KMS-11 (cell line): ENCODE results near the gene SLC4A8.
"Not testable (repeated sequence)": the region's sequence is repeated elsewhere in the genome, so short reads cannot be mapped to it uniquely, and the experiment has no call there.

Experiments
- H2AFZ ChIP-seq: fragments of 200-600 bp; sonication (generic); 2 replicates; pipeline ENCODE4 v1.6.1; 2016; ENCODE audit warnings: antibody characterized with exemption, mixed run types, low read depth
- H3K27ac ChIP-seq: fragments of 200-600 bp; sonication (generic); 2 replicates; pipeline ENCODE4 v1.6.1; 2016; ENCODE audit warnings: mild to moderate bottlenecking, mixed run types
- H3K27me3 ChIP-seq: fragments of 200-600 bp; sonication (generic); 2 replicates; pipeline ENCODE4 v1.6.1; 2017; ENCODE audit warnings: mild to moderate bottlenecking, low read depth, mixed run types, moderate library complexity; ENCODE audit not compliant: insufficient read depth
- H3K36me3 ChIP-seq: fragments of 200-600 bp; sonication (generic); 2 replicates; pipeline ENCODE4 v1.6.1; 2017; ENCODE audit warnings: mild to moderate bottlenecking, mixed run types; ENCODE audit not compliant: insufficient read depth
- H3K4me1 ChIP-seq: fragments of 200-600 bp; sonication (generic); 2 replicates; pipeline ENCODE4 v1.6.1; 2016; ENCODE audit warnings: mild to moderate bottlenecking, low read depth, mixed run types; ENCODE audit not compliant: poor library complexity, severe bottlenecking
- H3K4me2 ChIP-seq: fragments of 200-600 bp; sonication (generic); 2 replicates; pipeline ENCODE4 v1.7.0; 2016; ENCODE audit warnings: mild to moderate bottlenecking, mixed run types
- H3K4me3 ChIP-seq: fragments of 200-600 bp; sonication (generic); IDR thresholded peaks from 2 replicates; pipeline ENCODE4 v1.6.1; 2017; ENCODE audit warnings: low read depth, low read length, mixed read lengths; ENCODE audit not compliant: insufficient read depth
- H3K79me2 ChIP-seq: fragments of 200-600 bp; sonication (generic); 2 replicates; pipeline ENCODE4 v1.6.1; 2016; ENCODE audit warnings: low read depth, mixed run types; ENCODE audit not compliant: insufficient read depth
- H3K9ac ChIP-seq: fragments of 200-600 bp; sonication (generic); 2 replicates; pipeline ENCODE4 v1.6.1; 2016; ENCODE audit warnings: mild to moderate bottlenecking, mixed run types
- H4K20me1 ChIP-seq: fragments of 200-600 bp; sonication (generic); 2 replicates; pipeline ENCODE4 v1.6.1; 2016; ENCODE audit warnings: mild to moderate bottlenecking, mixed run types; ENCODE audit not compliant: insufficient read depth
- TF ChIP-seq, protein P1 (sequence below): fragments of 200-600 bp; sonication (generic); conservative IDR thresholded peaks from 2 replicates; pipeline ENCODE4 v1.6.1; 2017; ENCODE audit warnings: low read depth, mild to moderate bottlenecking, antibody characterized with exemption, low read length, moderate library complexity, mixed read lengths

Gene SLC4A8

DNA sequence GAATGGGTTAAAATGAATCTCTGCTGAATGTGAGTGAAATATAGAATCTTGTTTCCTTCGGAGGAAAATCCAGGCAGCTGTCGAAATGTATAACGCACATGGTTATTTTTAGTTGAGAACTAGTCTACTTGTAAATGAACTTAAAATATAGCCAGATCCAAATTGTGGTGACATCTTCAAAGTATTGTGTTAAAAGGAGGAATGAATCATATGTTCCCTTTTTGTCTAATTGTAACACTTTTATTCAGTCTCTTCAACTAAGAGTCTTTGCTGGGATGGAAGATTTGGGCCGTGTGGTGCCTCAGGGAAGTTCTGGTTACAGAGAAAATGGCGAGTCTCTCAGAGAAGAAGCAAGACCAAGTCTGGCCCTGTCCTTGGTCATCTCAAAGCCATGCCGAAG is 82.5 kb downstream of the SLC4A8 start:
- H2AFZ ChIP-seq: no peak overlapping the region
- TF ChIP-seq, protein P1, sequence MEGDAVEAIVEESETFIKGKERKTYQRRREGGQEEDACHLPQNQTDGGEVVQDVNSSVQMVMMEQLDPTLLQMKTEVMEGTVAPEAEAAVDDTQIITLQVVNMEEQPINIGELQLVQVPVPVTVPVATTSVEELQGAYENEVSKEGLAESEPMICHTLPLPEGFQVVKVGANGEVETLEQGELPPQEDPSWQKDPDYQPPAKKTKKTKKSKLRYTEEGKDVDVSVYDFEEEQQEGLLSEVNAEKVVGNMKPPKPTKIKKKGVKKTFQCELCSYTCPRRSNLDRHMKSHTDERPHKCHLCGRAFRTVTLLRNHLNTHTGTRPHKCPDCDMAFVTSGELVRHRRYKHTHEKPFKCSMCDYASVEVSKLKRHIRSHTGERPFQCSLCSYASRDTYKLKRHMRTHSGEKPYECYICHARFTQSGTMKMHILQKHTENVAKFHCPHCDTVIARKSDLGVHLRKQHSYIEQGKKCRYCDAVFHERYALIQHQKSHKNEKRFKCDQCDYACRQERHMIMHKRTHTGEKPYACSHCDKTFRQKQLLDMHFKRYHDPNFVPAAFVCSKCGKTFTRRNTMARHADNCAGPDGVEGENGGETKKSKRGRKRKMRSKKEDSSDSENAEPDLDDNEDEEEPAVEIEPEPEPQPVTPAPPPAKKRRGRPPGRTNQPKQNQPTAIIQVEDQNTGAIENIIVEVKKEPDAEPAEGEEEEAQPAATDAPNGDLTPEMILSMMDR: no peak
- no peak overlapping the region for H3K4me3 ChIP-seq
- H3K36me3 ChIP-seq: no peaks in the 10 kb centered on the region
- no peak overlapping the region for H3K9ac ChIP-seq
- H3K4me1 ChIP-seq: no peaks in the 10 kb centered on the region
- H3K27ac ChIP-seq: no peak overlapping the region
- H4K20me1 ChIP-seq: no peaks in the 10 kb centered on the region
- no peaks in the 10 kb centered on the region for H3K27me3 ChIP-seq
- H3K4me2 ChIP-seq: no peak overlapping the region
- no peaks in the 10 kb centered on the region for H3K79me2 ChIP-seq

DNA sequence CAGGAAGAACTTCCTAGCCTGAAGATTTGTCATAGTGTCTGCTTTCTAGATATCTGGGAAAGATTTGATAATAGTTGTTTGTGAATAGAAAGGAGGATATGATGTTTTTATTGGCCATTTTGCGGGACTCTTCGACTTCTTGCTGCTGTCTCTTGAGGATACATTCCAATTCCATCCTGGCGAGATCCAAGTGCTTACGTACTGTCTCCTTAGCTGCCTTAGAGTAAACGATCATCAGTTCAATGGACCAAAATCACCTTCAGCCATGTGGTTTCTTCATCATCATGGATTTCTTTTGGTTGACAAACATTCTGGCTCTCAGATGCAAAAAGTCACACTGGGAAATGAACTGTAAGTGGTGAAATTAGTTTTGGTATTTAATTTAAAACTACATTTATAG is 83.7 kb downstream of the SLC4A8 start:
- Histone ChIP-seq H2AFZ (no peak overlapping the region), H3K79me2 (no peaks in the 10 kb centered on the region), H3K9ac (no peak overlapping the region), H4K20me1 (no peaks in the 10 kb centered on the region), H3K4me1 (no peaks in the 10 kb centered on the region), H3K27me3 (no peaks in the 10 kb centered on the region), H3K36me3 (no peaks in the 10 kb centered on the region), H3K4me3 (no peak overlapping the region), H3K27ac (no peak overlapping the region), H3K4me2 (no peak overlapping the region)
- TF ChIP-seq, protein P1: no peak

- Histone ChIP-seq H3K36me3 (no peaks in the 10 kb centered on the region), H3K4me2 (no peak overlapping the region), H3K4me3 (no peak overlapping the region), H3K79me2 (no peaks in the 10 kb centered on the region), H4K20me1 (no peaks in the 10 kb centered on the region), H3K27me3 (no peaks in the 10 kb centered on the region), H3K9ac (no peak overlapping the region), H2AFZ (no peak overlapping the region), H3K27ac (no peak overlapping the region), H3K4me1 (no peaks in the 10 kb centered on the region)
- TF ChIP-seq, protein P1: no peak
Observed at GRCh38 chr12:51511546-51512260, 87.1 kb downstream of the SLC4A8 start.

DNA sequence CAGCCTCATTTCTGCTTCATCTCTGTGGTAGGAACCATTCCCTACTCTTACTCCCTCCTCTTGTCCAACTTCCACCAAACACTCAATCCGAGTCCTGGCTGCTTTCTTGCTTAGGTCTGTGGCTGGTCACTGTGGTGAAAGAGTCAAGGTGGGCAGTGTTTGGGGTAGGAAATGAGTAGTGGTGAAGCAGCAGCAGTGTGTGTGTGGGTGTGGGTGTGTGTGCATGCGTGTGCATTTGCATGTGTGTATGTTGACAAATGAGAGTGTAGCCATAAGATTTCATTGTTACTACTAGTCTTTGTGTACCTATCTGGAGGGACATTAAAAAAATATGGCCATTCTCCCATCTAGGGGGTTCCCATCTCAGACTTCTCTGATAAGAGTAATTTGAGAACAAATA is 87.8 kb downstream of the SLC4A8 start:
- Histone ChIP-seq H3K4me3 (no peak overlapping the region), H3K27me3 (no peaks in the 10 kb centered on the region), H3K27ac (no peak overlapping the region), H3K36me3 (no peaks in the 10 kb centered on the region), H2AFZ (no peak overlapping the region), H3K4me1 (no peaks in the 10 kb centered on the region), H3K79me2 (no peaks in the 10 kb centered on the region), H3K9ac (no peak overlapping the region), H4K20me1 (no peaks in the 10 kb centered on the region), H3K4me2 (no peak overlapping the region)
- TF ChIP-seq, protein P1: no peak

DNA sequence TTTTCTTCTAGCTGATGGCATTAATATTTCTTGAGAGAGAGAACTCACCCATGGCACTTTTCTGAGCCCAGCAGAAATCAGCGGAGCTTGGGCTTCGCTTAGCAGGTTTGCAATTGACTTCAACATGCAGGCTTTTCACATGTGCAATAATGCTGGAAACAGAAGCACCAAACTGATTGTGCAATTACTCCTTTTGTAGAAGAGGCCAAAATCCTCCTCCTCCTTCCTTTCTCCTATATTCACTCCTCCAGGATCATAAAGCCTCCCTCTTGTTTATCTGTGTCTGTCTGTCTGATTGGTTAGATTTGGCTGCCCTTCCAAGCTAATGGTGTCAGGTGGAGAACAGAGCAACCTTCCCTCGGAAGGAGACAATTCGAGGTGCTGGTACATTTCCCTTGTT is 90.4 kb downstream of the SLC4A8 start:
- H3K79me2 ChIP-seq, H3K9ac ChIP-seq, H3K36me3 ChIP-seq, H4K20me1 ChIP-seq, H2AFZ ChIP-seq, H3K27me3 ChIP-seq, H3K4me1 ChIP-seq, H3K27ac ChIP-seq, H3K4me2 ChIP-seq, H3K4me3 ChIP-seq: not testable (repeated sequence)
